Liver (tissue), 9 donors: ENCODE measurements around the gene IGF1R. TPM values are rescaled to one million over a fixed set of nuclear protein-coding genes. Genes with fewer than 3 reads are reported as not detected.

Experiments used
- DNase-seq: peaks from one replicate; pipeline ENCODE4 v3.0.0-alpha.2; 2017; ENCODE audit warnings: low spot score
- H3K27ac ChIP-seq, 2 donors: one replicate each; pipeline ENCODE4 v1.7.0; 2013; ENCODE audit warnings: inconsistent platforms in 2 of 2, low read length in 2 of 2, control low read depth in 1 of 2, low read depth in 1 of 2, mild to moderate bottlenecking in 1 of 2
- H3K27me3 ChIP-seq, 4 donors: one replicate each; pipeline versions ENCODE4 v1.6.1 to v1.7.0; 2013; ENCODE audit warnings: low read length in 3 of 4, inconsistent platforms in 1 of 4, mild to moderate bottlenecking in 1 of 4, moderate library complexity in 1 of 4; ENCODE audit not compliant: control insufficient read depth in 4 of 4, insufficient read depth in 4 of 4
- H3K36me3 ChIP-seq, 4 donors: one replicate each; pipeline versions ENCODE4 v1.6.1 to v1.7.0; 2013; ENCODE audit warnings: low read length in 3 of 4, mild to moderate bottlenecking in 3 of 4, low read depth in 1 of 4, moderate library complexity in 1 of 4; ENCODE audit not compliant: control insufficient read depth in 4 of 4, insufficient read depth in 3 of 4
- H3K4me1 ChIP-seq, 4 donors: one replicate each; pipeline versions ENCODE4 v1.6.1 to v1.7.0; 2013; ENCODE audit warnings: low read length in 3 of 4, mild to moderate bottlenecking in 3 of 4, moderate library complexity in 1 of 4; ENCODE audit not compliant: control insufficient read depth in 4 of 4, insufficient read depth in 4 of 4
- H3K4me3 ChIP-seq, 3 donors: one replicate each; pipeline versions ENCODE4 v1.6.1 to v1.7.0; 2013; ENCODE audit warnings: low read length in 3 of 3, control low read depth in 1 of 3, low read depth in 1 of 3, mild to moderate bottlenecking in 1 of 3
- H3K9ac ChIP-seq, 2 donors: one replicate each; pipeline ENCODE4 v1.7.0; 2013; ENCODE audit warnings: low read length in 2 of 2, mild to moderate bottlenecking in 2 of 2, moderate library complexity in 2 of 2, control low read depth in 1 of 2, low read depth in 1 of 2
- H3K9me3 ChIP-seq, 4 donors: one replicate each; pipeline versions ENCODE4 v1.6.1 to v1.7.0; 2013; ENCODE audit warnings: low read length in 3 of 4; ENCODE audit not compliant: control insufficient read depth in 4 of 4
- EGR1 ChIP-seq, 2 donors: IDR thresholded peaks; 2 replicates each; pipeline ENCODE4 v1.6.1; 2016 to 2018; ENCODE audit warnings: antibody characterized with exemption in 2 of 2, low read depth in 2 of 2
- FOXA1 ChIP-seq: IDR thresholded peaks from 2 replicates; pipeline ENCODE4 v1.6.1; 2016; ENCODE audit warnings: antibody characterized with exemption
- FOXA2 ChIP-seq: IDR thresholded peaks from 2 replicates; pipeline ENCODE4 v1.6.1; 2016; ENCODE audit warnings: antibody characterized with exemption
- GABPA ChIP-seq, 2 donors: IDR thresholded peaks in 1 of 2; conservative IDR thresholded peaks in 1 of 2; 2 replicates each; pipeline ENCODE4 v1.6.1; 2016; ENCODE audit warnings: antibody characterized with exemption in 2 of 2, mild to moderate bottlenecking in 1 of 2, moderate library complexity in 1 of 2
- HNF4A ChIP-seq, 2 donors: conservative IDR thresholded peaks; 2 replicates each; pipeline ENCODE4 v1.6.1; 2016; ENCODE audit warnings: antibody characterized with exemption in 2 of 2, mild to moderate bottlenecking in 2 of 2
- HNF4G ChIP-seq: IDR thresholded peaks from 2 replicates; pipeline ENCODE4 v1.6.1; 2016; ENCODE audit warnings: antibody characterized with exemption
- JUND ChIP-seq, 2 donors: IDR thresholded peaks; 2 replicates each; pipeline ENCODE4 v1.6.1; 2016; ENCODE audit warnings: antibody characterized with exemption in 2 of 2
- NR2F2 ChIP-seq: IDR thresholded peaks from 2 replicates; pipeline ENCODE4 v1.6.1; 2016; ENCODE audit warnings: antibody characterized with exemption
- RAD21 ChIP-seq, 2 donors: IDR thresholded peaks; 2 replicates each; pipeline ENCODE4 v1.6.1; 2016; ENCODE audit warnings: antibody characterized with exemption in 2 of 2, mild to moderate bottlenecking in 2 of 2
- RXRA ChIP-seq, 2 donors: IDR thresholded peaks; 2 replicates each; pipeline ENCODE4 v1.6.1; 2017 to 2018; ENCODE audit warnings: antibody characterized with exemption in 2 of 2, mild to moderate bottlenecking in 1 of 2
- SP1 ChIP-seq: IDR thresholded peaks from 2 replicates; pipeline ENCODE4 v1.6.1; 2018; ENCODE audit warnings: antibody characterized with exemption, mild to moderate bottlenecking
- TAF1 ChIP-seq: conservative IDR thresholded peaks from 2 replicates; pipeline ENCODE4 v1.6.1; 2016; ENCODE audit warnings: antibody characterized with exemption, mild to moderate bottlenecking
- YY1 ChIP-seq: IDR thresholded peaks from 2 replicates; pipeline ENCODE4 v1.6.1; 2016; ENCODE audit warnings: antibody characterized with exemption, mild to moderate bottlenecking
- WGBS: extraction: QIAGEN DNeasy Blood & Tissue Kit; methylation state at CpG from one replicate; pipeline ENCODE4 v1.1.7; 2013; 5-methylcytosine and 5-hydroxymethylcytosine counted together
- polyA plus RNA-seq, 2 donors: library from polyadenylated mRNA; stranded (reverse) in 1 of 2; unstranded in 1 of 2; fragments of 200-250 nt in 1 of 2; fragments of >200 nt in 1 of 2; fragmentation: Nextera tagmentation in 1 of 2; extraction: Ambion mirVana in 1 of 2; gene quantifications; one replicate each; pipeline versions ENCODE4 v1.2.1 to v1.2.3, GENCODE V29; 2013 to 2015
- total RNA-seq, 2 donors: library from RNA; depleted of rRNA; stranded (reverse); fragments of >200 nt; gene quantifications; one replicate each; pipeline ENCODE4 v1.2.3, GENCODE V29; 2014
- TF ChIP-seq, protein P1 (sequence below): IDR thresholded peaks from 2 replicates; pipeline ENCODE4 v1.6.1; 2016; ENCODE audit warnings: antibody characterized with exemption, mild to moderate bottlenecking
- TF ChIP-seq, protein P2 (sequence below): IDR thresholded peaks from 2 replicates; pipeline ENCODE4 v1.6.1; 2016; ENCODE audit warnings: antibody characterized with exemption
- TF ChIP-seq, protein P3 (sequence below): IDR thresholded peaks from 2 replicates; pipeline ENCODE4 v1.6.1; 2016; ENCODE audit warnings: antibody characterized with exemption
- donor health status: healthy.
- donor health status: healthy.
- donor health status: healthy.
- donor health status: healthy.
- donor health status: healthy.

IGF1R gene
- total and polyA plus RNA-seq, 4 donors = 0.69 to 10.3 (median 3.2) TPM

DNA sequence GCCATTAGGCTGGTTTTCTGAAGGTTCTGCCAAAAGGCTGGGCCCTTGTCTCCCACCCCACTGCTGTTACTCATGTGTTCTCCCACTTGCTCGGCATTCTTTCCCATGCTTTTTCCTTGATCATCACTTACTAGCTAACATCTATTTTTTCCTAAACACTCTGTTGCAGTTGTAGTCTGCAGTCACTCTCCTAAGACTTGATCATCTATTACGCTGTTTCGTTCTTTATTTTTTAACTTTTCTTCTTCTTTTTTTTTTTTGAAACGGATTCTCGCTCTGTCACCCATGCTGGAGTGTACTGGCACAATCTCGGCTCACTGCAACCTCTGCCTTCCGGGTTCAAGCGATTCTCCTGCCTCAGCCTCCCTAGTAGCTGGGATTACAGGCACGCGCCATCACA, 176.3 kb downstream of the IGF1R start:
- H3K9me3 ChIP-seq = peaks cover 8 to 34% (median 17%) of the 10 kb centered on the region in 4 donors
- no peak overlapping the region for H3K27ac ChIP-seq
- no peaks in the 10 kb centered on the region for H3K36me3 ChIP-seq
- H3K4me1 ChIP-seq = no peaks in the 10 kb centered on the region
- H3K4me3 ChIP-seq = no peak overlapping the region
- H3K9ac ChIP-seq = no peak overlapping the region
- TF ChIP-seq GABPA (IDR thresholded peaks at IDR 0.05 in 1 of 2, conservative IDR thresholded peaks at IDR 0.05 in 1 of 2) (no peak), HNF4G (no peak), RXRA (IDR thresholded peaks at IDR 0.05) (no peak), SP1 (no peak), JUND (IDR thresholded peaks at IDR 0.05) (no peak), FOXA2 (no peak), YY1 (no peak), TAF1 (no peak), NR2F2 (no peak), FOXA1 (no peak), HNF4A (conservative IDR thresholded peaks at IDR 0.05) (no peak)
- TF ChIP-seq, protein P1, sequence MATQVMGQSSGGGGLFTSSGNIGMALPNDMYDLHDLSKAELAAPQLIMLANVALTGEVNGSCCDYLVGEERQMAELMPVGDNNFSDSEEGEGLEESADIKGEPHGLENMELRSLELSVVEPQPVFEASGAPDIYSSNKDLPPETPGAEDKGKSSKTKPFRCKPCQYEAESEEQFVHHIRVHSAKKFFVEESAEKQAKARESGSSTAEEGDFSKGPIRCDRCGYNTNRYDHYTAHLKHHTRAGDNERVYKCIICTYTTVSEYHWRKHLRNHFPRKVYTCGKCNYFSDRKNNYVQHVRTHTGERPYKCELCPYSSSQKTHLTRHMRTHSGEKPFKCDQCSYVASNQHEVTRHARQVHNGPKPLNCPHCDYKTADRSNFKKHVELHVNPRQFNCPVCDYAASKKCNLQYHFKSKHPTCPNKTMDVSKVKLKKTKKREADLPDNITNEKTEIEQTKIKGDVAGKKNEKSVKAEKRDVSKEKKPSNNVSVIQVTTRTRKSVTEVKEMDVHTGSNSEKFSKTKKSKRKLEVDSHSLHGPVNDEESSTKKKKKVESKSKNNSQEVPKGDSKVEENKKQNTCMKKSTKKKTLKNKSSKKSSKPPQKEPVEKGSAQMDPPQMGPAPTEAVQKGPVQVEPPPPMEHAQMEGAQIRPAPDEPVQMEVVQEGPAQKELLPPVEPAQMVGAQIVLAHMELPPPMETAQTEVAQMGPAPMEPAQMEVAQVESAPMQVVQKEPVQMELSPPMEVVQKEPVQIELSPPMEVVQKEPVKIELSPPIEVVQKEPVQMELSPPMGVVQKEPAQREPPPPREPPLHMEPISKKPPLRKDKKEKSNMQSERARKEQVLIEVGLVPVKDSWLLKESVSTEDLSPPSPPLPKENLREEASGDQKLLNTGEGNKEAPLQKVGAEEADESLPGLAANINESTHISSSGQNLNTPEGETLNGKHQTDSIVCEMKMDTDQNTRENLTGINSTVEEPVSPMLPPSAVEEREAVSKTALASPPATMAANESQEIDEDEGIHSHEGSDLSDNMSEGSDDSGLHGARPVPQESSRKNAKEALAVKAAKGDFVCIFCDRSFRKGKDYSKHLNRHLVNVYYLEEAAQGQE = no peak
- TF ChIP-seq, protein P2, sequence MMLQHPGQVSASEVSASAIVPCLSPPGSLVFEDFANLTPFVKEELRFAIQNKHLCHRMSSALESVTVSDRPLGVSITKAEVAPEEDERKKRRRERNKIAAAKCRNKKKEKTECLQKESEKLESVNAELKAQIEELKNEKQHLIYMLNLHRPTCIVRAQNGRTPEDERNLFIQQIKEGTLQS = no peak
- TF ChIP-seq, protein P3, sequence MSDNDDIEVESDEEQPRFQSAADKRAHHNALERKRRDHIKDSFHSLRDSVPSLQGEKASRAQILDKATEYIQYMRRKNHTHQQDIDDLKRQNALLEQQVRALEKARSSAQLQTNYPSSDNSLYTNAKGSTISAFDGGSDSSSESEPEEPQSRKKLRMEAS = no peak
- DNase-seq = no peak
- no peaks in the 10 kb centered on the region for H3K27me3 ChIP-seq
- WGBS = 97% methylated on average over 10 of the region's 10 CpGs

GRCh38 chr15:98826658-98827057, 178.3 kb downstream of the IGF1R start:
- TF ChIP-seq, protein P3 = no peak
- TF ChIP-seq HNF4G (no peak), HNF4A (conservative IDR thresholded peaks at IDR 0.05) (no peak), SP1 (no peak), FOXA2 (no peak), NR2F2 (no peak), RAD21 (IDR thresholded peaks at IDR 0.05) (no peak), JUND (IDR thresholded peaks at IDR 0.05) (no peak), EGR1 (IDR thresholded peaks at IDR 0.05; ENCODE audit: low read depth in 2 of 2) (no peak), RXRA (IDR thresholded peaks at IDR 0.05) (no peak)
- TF ChIP-seq, protein P2 = no peak
- TF ChIP-seq, protein P1 = no peak
- Histone ChIP-seq H3K4me3 (no peak overlapping the region), H3K27ac (no peak overlapping the region), H3K9ac (no peak overlapping the region), H3K4me1 (no peaks in the 10 kb centered on the region), H3K27me3 (peaks cover 0 to 3% (median 0%) of the 10 kb centered on the region in 4 donors), H3K9me3 (peaks cover 20 to 51% (median 26%) of the 10 kb centered on the region in 4 donors), H3K36me3 (no peaks in the 10 kb centered on the region)
- DNase-seq = no peak
- WGBS = 78% methylated on average over 3 of the region's 3 CpGs
